ENCODE results near the gene KDM8.
"Not testable (repeated sequence)": the region's sequence is repeated elsewhere in the genome, so short reads cannot be mapped to it uniquely, and the experiment has no call there.

Gene KDM8

DNA sequence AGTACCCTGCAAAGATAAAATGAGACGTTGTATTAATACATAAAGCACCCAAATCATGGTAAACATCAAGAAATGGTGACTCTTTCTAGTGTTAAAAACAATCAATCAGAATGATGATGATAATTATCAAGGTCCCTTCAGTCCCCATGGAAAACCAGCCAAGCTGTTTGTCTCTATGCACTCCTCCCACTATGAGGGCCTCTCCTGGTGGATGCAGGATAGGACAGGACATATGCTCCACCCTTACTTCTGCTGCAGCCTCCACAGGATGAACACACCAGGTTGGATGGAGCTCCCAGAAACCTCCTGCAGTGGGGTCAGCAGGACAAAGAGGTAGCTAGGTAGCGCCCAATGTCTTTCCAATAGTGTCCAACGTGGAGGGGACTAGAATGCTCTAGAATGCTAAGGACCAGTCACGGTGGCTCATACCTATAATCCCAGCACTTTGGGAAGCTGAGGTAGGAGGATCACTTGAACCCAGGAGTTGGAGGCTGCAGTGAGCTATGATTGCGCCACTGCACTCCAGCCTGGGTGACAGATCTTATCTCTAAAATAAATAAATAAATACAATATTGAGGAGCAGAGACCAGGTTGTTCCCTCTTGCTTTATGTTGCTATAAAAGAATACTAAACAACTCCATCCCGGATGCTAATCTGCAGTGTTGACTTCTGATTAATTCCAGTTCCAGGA is 9.9 kb upstream of the KDM8 start:
- H3K9ac ChIP-seq (ENCODE audit: low read length) = no peak overlapping the region
- peaks cover 0 to 4% of the 10 kb centered on the region in 2 donors for H3K27me3 ChIP-seq (ENCODE audit: control insufficient read depth in 1 of 2, insufficient read depth in 2 of 2, low read length in 2 of 2)
- H3K4me3 ChIP-seq (ENCODE audit: low read depth in 1 of 2, low read length in 2 of 2) = no peak overlapping the region
- no peaks in the 10 kb centered on the region for H3K36me3 ChIP-seq (ENCODE audit: insufficient read depth, low read length)
- H3K27ac ChIP-seq (ENCODE audit: low read depth, low read length) = no peak overlapping the region
- H3K4me1 ChIP-seq (ENCODE audit: insufficient read depth, low read length) = no peaks in the 10 kb centered on the region
- H3K9me3 ChIP-seq (ENCODE audit: low read length) = no peaks in the 10 kb centered on the region

GRCh38 chr16:27195076-27195741 is 8.1 kb upstream of the KDM8 start:
- Histone ChIP-seq H3K27me3 (ENCODE audit: control insufficient read depth in 1 of 2, insufficient read depth in 2 of 2, low read length in 2 of 2) (no peaks in the 10 kb centered on the region), H3K27ac (ENCODE audit: low read depth, low read length) (no peak overlapping the region), H3K4me1 (ENCODE audit: insufficient read depth, low read length) (no peaks in the 10 kb centered on the region), H3K4me3 (ENCODE audit: low read depth in 1 of 2, low read length in 2 of 2) (no peak overlapping the region), H3K9ac (ENCODE audit: low read length) (no peak overlapping the region), H3K9me3 (ENCODE audit: low read length) (no peaks in the 10 kb centered on the region), H3K36me3 (ENCODE audit: insufficient read depth, low read length) (no peaks in the 10 kb centered on the region)

DNA sequence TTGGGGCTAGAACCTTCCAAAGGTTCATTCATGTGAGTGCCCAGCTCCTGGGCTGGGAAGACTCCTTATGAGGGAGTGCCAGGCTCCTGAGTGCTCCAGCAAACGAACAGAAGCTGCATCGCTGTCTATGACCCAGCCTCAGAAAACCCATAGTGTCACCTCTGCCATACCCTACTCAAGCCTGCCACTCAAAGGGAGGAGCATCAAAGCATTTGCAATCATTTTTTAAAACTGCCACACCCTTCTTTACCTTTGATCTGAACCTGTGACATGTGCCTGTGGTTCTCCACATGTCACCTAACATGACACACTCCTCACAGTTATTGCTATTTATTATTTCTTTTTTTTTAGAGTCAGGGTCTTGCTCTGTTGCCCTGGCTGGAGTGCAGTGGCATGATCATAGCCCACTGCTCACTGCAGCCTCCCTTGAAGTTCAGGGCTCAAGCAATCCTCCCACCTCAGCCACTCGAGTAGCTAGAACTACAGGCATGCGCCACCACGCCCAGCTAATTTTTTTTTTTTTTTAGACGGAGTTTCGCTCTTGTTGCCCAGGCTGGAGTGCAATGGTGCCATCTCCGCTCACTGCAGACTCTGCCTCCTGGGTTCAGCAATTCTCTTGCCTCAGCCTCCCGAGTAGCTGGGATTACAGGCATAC is 7.3 kb upstream of the KDM8 start:
- Histone ChIP-seq H3K27me3 (ENCODE audit: control insufficient read depth in 1 of 2, insufficient read depth in 2 of 2, low read length in 2 of 2) (no peaks in the 10 kb centered on the region), H3K9me3 (ENCODE audit: low read length) (no peaks in the 10 kb centered on the region), H3K4me3 (ENCODE audit: low read depth in 1 of 2, low read length in 2 of 2) (no peak overlapping the region), H3K36me3 (ENCODE audit: insufficient read depth, low read length) (no peaks in the 10 kb centered on the region), H3K27ac (ENCODE audit: low read depth, low read length) (no peak overlapping the region), H3K4me1 (ENCODE audit: insufficient read depth, low read length) (no peaks in the 10 kb centered on the region), H3K9ac (ENCODE audit: low read length) (no peak overlapping the region)

- no peak overlapping the region for H3K9ac ChIP-seq (ENCODE audit: low read length)
- H3K4me3 ChIP-seq (ENCODE audit: low read depth in 1 of 2, low read length in 2 of 2) = no peak overlapping the region
- no peaks in the 10 kb centered on the region for H3K27me3 ChIP-seq (ENCODE audit: control insufficient read depth in 1 of 2, insufficient read depth in 2 of 2, low read length in 2 of 2)
- no peaks in the 10 kb centered on the region for H3K4me1 ChIP-seq (ENCODE audit: insufficient read depth, low read length)
- no peaks in the 10 kb centered on the region for H3K9me3 ChIP-seq (ENCODE audit: low read length)
- H3K36me3 ChIP-seq (ENCODE audit: insufficient read depth, low read length) = no peaks in the 10 kb centered on the region
- no peak overlapping the region for H3K27ac ChIP-seq (ENCODE audit: low read depth, low read length)
Observed at GRCh38 chr16:27197004-27197403, 6.3 kb upstream of the KDM8 start.

- H3K4me1 ChIP-seq (ENCODE audit: insufficient read depth, low read length) = no peaks in the 10 kb centered on the region
Observed at GRCh38 chr16:27198451-27199234, 4.7 kb upstream of the KDM8 start.

DNA sequence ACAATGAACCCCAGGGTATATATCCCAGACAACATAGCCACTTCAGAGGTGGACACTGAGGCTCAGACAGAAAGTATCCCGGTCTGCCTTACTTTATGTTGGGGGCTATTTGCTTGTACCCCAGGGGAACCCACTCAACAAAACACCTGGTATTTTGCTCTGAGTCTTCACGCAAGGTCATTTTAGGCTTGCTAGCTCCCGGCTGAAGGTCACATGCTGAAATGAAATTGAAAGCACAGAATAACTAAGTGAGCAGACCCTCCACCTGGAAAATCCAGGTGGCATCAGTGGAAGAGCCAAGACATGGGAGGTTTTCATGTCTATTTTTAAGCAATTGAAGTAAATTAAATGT is 4.1 kb upstream of the KDM8 start:
- Histone ChIP-seq H3K4me1 (ENCODE audit: insufficient read depth, low read length) (peaks cover under 1% of the 10 kb centered on the region), H3K27me3 (ENCODE audit: control insufficient read depth in 1 of 2, insufficient read depth in 2 of 2, low read length in 2 of 2) (no peaks in the 10 kb centered on the region), H3K9me3 (ENCODE audit: low read length) (no peaks in the 10 kb centered on the region), H3K9ac (ENCODE audit: low read length) (no peak overlapping the region), H3K27ac (ENCODE audit: low read depth, low read length) (no peak overlapping the region), H3K36me3 (ENCODE audit: insufficient read depth, low read length) (no peaks in the 10 kb centered on the region), H3K4me3 (ENCODE audit: low read depth in 1 of 2, low read length in 2 of 2) (no peak overlapping the region)

More at GRCh38 chr16:27198451-27199234, 4.7 kb upstream of the KDM8 start:
- Histone ChIP-seq H3K27ac (ENCODE audit: low read depth, low read length) (no peak overlapping the region), H3K4me3 (ENCODE audit: low read depth in 1 of 2, low read length in 2 of 2) (no peak overlapping the region), H3K36me3 (ENCODE audit: insufficient read depth, low read length) (no peaks in the 10 kb centered on the region), H3K27me3 (ENCODE audit: control insufficient read depth in 1 of 2, insufficient read depth in 2 of 2, low read length in 2 of 2) (no peaks in the 10 kb centered on the region), H3K9ac (ENCODE audit: low read length) (no peak overlapping the region), H3K9me3 (ENCODE audit: low read length) (no peaks in the 10 kb centered on the region)

- Histone ChIP-seq H3K9ac (ENCODE audit: low read length) (no peak overlapping the region), H3K27me3 (ENCODE audit: control insufficient read depth in 1 of 2, insufficient read depth in 2 of 2, low read length in 2 of 2) (no peaks in the 10 kb centered on the region), H3K9me3 (ENCODE audit: low read length) (no peaks in the 10 kb centered on the region), H3K36me3 (ENCODE audit: insufficient read depth, low read length) (no peaks in the 10 kb centered on the region), H3K4me3 (ENCODE audit: low read depth in 1 of 2, low read length in 2 of 2) (no peak overlapping the region), H3K4me1 (ENCODE audit: insufficient read depth, low read length) (peaks cover 6% of the 10 kb centered on the region), H3K27ac (ENCODE audit: low read depth, low read length) (no peak overlapping the region)
Observed at GRCh38 chr16:27199736-27200135, 3.6 kb upstream of the KDM8 start.

DNA sequence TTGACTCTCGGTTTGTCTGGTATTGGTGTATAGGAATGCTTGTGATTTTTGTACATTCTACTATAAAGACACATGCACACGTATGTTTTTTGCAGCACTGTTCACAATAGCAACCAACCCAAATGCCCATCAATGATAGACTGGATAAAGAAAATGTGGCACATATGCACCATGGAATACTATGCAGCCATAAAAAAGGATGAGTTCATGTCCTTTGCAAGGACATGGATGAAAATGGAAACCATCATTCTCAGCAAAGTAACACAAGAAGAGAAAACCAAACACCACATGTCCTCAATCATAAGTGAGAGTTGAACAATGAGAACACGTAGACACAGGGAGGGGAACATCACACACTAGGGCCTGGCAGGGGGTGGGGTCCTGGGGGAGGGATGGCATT is 2.4 kb upstream of the KDM8 start:
- H3K4me3 ChIP-seq (ENCODE audit: low read depth in 1 of 2, low read length in 2 of 2); H3K27ac ChIP-seq (ENCODE audit: low read depth, low read length); H3K9me3 ChIP-seq (ENCODE audit: low read length): not testable (repeated sequence)

GRCh38 chr16:27202923-27203506 is 311 bp upstream of the KDM8 start:
- no peaks in the 10 kb centered on the region for H3K36me3 ChIP-seq (ENCODE audit: insufficient read depth, low read length)
- peak overlapping the region; percentile 45 for H3K9ac ChIP-seq (ENCODE audit: low read length)
- H3K9me3 ChIP-seq (ENCODE audit: low read length) = no peaks in the 10 kb centered on the region
- H3K27me3 ChIP-seq (ENCODE audit: control insufficient read depth in 1 of 2, insufficient read depth in 2 of 2, low read length in 2 of 2) = no peaks in the 10 kb centered on the region
- peak overlapping the region; percentile 100 for H3K27ac ChIP-seq (ENCODE audit: low read depth, low read length)
- peak overlapping the region; percentile 44 to 70 for H3K4me3 ChIP-seq (ENCODE audit: low read depth in 1 of 2, low read length in 2 of 2)
- H3K4me1 ChIP-seq (ENCODE audit: insufficient read depth, low read length) = peaks cover 8% of the 10 kb centered on the region

More for the DNA sequence above, 2.4 kb upstream of the KDM8 start:
- not testable (repeated sequence) for H3K27me3 ChIP-seq (ENCODE audit: control insufficient read depth in 1 of 2, insufficient read depth in 2 of 2, low read length in 2 of 2); H3K36me3 ChIP-seq (ENCODE audit: insufficient read depth, low read length); H3K4me1 ChIP-seq (ENCODE audit: insufficient read depth, low read length); H3K9ac ChIP-seq (ENCODE audit: low read length)

GRCh38 chr16:27204312-27204915 is 1.1 kb downstream of the KDM8 start:
- H3K4me3 ChIP-seq (ENCODE audit: low read depth in 1 of 2, low read length in 2 of 2) = peak overlapping the region; percentile 70 to 94
- no peaks in the 10 kb centered on the region for H3K9me3 ChIP-seq (ENCODE audit: low read length)
- no peaks in the 10 kb centered on the region for H3K27me3 ChIP-seq (ENCODE audit: control insufficient read depth in 1 of 2, insufficient read depth in 2 of 2, low read length in 2 of 2)
- H3K9ac ChIP-seq (ENCODE audit: low read length) = peak overlapping the region; percentile 92
- H3K36me3 ChIP-seq (ENCODE audit: insufficient read depth, low read length) = no peaks in the 10 kb centered on the region
- peaks cover 8% of the 10 kb centered on the region for H3K4me1 ChIP-seq (ENCODE audit: insufficient read depth, low read length)
- H3K27ac ChIP-seq (ENCODE audit: low read depth, low read length) = peak overlapping the region; percentile 100

Measured in muscle layer of colon (tissue), 2 donors.